Right atrium auricular region (tissue), 2 donors: ENCODE results near the gene PRODH2. TPM values are rescaled to one million over a fixed set of nuclear protein-coding genes. Genes with fewer than 3 reads are reported as not detected.

ENCODE experiments used
- DNase-seq: peaks from one replicate; pipeline ENCODE4 v3.0.0-alpha.2; 2019; ENCODE audit warnings: low spot score
- H3K27ac ChIP-seq, 2 donors: fragments of 200-600 bp; sonication (generic); 1 replicate in 1 of 2; 2 replicates in 1 of 2; pipeline ENCODE4 v1.5.1; 2016 to 2019
- H3K27me3 ChIP-seq, 2 donors: fragments of 200-600 bp; sonication (generic); one replicate each; pipeline versions ENCODE4 v1.5.1 to v1.6.0; 2017 to 2019
- H3K36me3 ChIP-seq: fragments of 200-600 bp; sonication (generic); one replicate; pipeline ENCODE4 v1.5.1; 2016
- H3K4me1 ChIP-seq, 2 donors: fragments of 200-600 bp; sonication (generic); one replicate each; pipeline versions ENCODE4 v1.5.1 to v1.6.0; 2017 to 2019
- H3K4me3 ChIP-seq, 2 donors: fragments of 200-600 bp; sonication (generic); 1 replicate in 1 of 2; 2 replicates in 1 of 2; pipeline ENCODE4 v1.5.1; 2017 to 2019; ENCODE audit warnings: mild to moderate bottlenecking in 1 of 2, moderate library complexity in 1 of 2
- H3K9me3 ChIP-seq, 2 donors: fragments of 200-600 bp; sonication (generic); one replicate each; pipeline ENCODE4 v1.5.1; 2019
- total RNA-seq, 2 donors: library from RNA; depleted of rRNA; stranded (reverse); fragments of >200 nt; gene quantifications; one replicate each; pipeline ENCODE4 v1.1.0, GENCODE V29; 2016
- TF ChIP-seq, protein P1 (sequence below), 2 donors: fragments of 200-600 bp; sonication (generic); IDR thresholded peaks; one replicate each; pipeline ENCODE4 v1.5.1; 2019; ENCODE audit warnings: antibody characterized with exemption in 2 of 2

PRODH2 gene
- total RNA-seq, 2 donors from 2014 or later, result not detected

- H3K27ac ChIP-seq, result no peak overlapping the region
- no peaks in the 10 kb centered on the region for H3K27me3 ChIP-seq
- H3K9me3 ChIP-seq, result no peaks in the 10 kb centered on the region
- no peak overlapping the region for H3K4me3 ChIP-seq
- H3K36me3 ChIP-seq, result peaks cover 8% of the 10 kb centered on the region
- DNase-seq, result no peak
- no peaks in the 10 kb centered on the region for H3K4me1 ChIP-seq
- TF ChIP-seq, protein P1, sequence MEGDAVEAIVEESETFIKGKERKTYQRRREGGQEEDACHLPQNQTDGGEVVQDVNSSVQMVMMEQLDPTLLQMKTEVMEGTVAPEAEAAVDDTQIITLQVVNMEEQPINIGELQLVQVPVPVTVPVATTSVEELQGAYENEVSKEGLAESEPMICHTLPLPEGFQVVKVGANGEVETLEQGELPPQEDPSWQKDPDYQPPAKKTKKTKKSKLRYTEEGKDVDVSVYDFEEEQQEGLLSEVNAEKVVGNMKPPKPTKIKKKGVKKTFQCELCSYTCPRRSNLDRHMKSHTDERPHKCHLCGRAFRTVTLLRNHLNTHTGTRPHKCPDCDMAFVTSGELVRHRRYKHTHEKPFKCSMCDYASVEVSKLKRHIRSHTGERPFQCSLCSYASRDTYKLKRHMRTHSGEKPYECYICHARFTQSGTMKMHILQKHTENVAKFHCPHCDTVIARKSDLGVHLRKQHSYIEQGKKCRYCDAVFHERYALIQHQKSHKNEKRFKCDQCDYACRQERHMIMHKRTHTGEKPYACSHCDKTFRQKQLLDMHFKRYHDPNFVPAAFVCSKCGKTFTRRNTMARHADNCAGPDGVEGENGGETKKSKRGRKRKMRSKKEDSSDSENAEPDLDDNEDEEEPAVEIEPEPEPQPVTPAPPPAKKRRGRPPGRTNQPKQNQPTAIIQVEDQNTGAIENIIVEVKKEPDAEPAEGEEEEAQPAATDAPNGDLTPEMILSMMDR (IDR thresholded peaks at IDR 0.05), result no peak
Observed at GRCh38 chr19:35782589-35782988, 30.1 kb downstream of the PRODH2 start.

DNA sequence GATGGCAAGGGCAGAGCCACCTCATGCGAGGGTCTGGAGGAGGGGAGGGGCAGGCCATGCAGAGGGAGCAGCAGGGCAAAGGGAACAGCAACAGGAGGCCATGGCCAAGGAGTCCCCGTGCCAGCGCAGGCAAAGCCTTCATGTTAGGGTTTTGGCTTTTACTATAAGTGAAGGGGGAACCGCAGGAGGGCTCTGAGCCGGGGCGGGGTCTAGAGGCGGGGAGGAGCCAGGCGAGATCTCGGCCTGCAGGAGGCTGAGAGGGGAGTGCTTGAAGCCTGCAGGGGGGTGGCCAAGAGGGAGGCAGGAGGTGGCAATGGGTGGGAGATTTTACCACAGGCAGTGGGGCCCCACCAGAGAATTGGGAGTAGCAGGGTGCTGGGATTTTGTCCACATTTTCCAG lies 31.0 kb downstream of the PRODH2 start:
- H3K27ac ChIP-seq, result no peak overlapping the region
- no peaks in the 10 kb centered on the region for H3K9me3 ChIP-seq
- no peaks in the 10 kb centered on the region for H3K27me3 ChIP-seq
- TF ChIP-seq, protein P1 (IDR thresholded peaks at IDR 0.05), result no peak
- no peak overlapping the region for H3K4me3 ChIP-seq
- no peaks in the 10 kb centered on the region for H3K4me1 ChIP-seq
- peaks cover 8% of the 10 kb centered on the region for H3K36me3 ChIP-seq
- DNase-seq, result no peak

GRCh38 chr19:35780717-35781116 lies 31.9 kb downstream of the PRODH2 start:
- DNase-seq, result no peak
- Histone ChIP-seq H3K36me3 (peaks cover 8% of the 10 kb centered on the region), H3K4me1 (peaks cover 0 to 6% of the 10 kb centered on the region in 2 donors), H3K27ac (no peak overlapping the region), H3K4me3 (no peak overlapping the region), H3K9me3 (no peaks in the 10 kb centered on the region), H3K27me3 (no peaks in the 10 kb centered on the region)
- TF ChIP-seq, protein P1 (IDR thresholded peaks at IDR 0.05), result no peak

GRCh38 chr19:35780058-35780457 lies 32.6 kb downstream of the PRODH2 start:
- Histone ChIP-seq H3K27ac (no peak overlapping the region), H3K4me3 (no peak overlapping the region), H3K36me3 (peaks cover 8% of the 10 kb centered on the region), H3K27me3 (no peaks in the 10 kb centered on the region), H3K9me3 (no peaks in the 10 kb centered on the region), H3K4me1 (peaks cover 0 to 8% of the 10 kb centered on the region in 2 donors)
- TF ChIP-seq, protein P1 (IDR thresholded peaks at IDR 0.05), result no peak
- no peak for DNase-seq

- no peak for DNase-seq
- Histone ChIP-seq H3K36me3 (peaks cover 8% of the 10 kb centered on the region), H3K27ac (no peak overlapping the region), H3K27me3 (no peaks in the 10 kb centered on the region), H3K4me1 (peaks cover 0 to 15% of the 10 kb centered on the region in 2 donors), H3K4me3 (no peak overlapping the region), H3K9me3 (no peaks in the 10 kb centered on the region)
- TF ChIP-seq, protein P1 (IDR thresholded peaks at IDR 0.05), result no peak
Observed at GRCh38 chr19:35779033-35779432, 33.6 kb downstream of the PRODH2 start.

- H3K4me1 ChIP-seq, result peaks cover 0 to 15% of the 10 kb centered on the region in 2 donors
- no peak for DNase-seq
- H3K36me3 ChIP-seq, result peaks cover 8% of the 10 kb centered on the region
- H3K27ac ChIP-seq, result no peak overlapping the region
- H3K27me3 ChIP-seq, result no peaks in the 10 kb centered on the region
- no peak overlapping the region for H3K4me3 ChIP-seq
- TF ChIP-seq, protein P1 (IDR thresholded peaks at IDR 0.05), result no peak
- no peaks in the 10 kb centered on the region for H3K9me3 ChIP-seq
Observed at GRCh38 chr19:35777961-35778360, 34.7 kb downstream of the PRODH2 start.
